H9 (cell line): Measurements from ENCODE around the gene RMND5A. TPM values are rescaled to one million over a fixed set of nuclear protein-coding genes. Genes with fewer than 3 reads are reported as not detected.

Experiments used
- DNase-seq: peaks from one replicate; pipeline ENCODE4 v3.0.0-alpha.2; 2017
- H2AFZ ChIP-seq: one replicate; pipeline ENCODE4 v1.6.1; 2013; ENCODE audit warnings: mild to moderate bottlenecking, low read length, control low read depth, moderate library complexity
- H2AK5ac ChIP-seq: 2 replicates; pipeline ENCODE4 v1.6.1; 2013; ENCODE audit warnings: low read length, control low read depth, mixed read lengths; ENCODE audit not compliant: insufficient read length
- H2BK120ac ChIP-seq: one replicate; pipeline ENCODE4 v1.6.1; 2013; ENCODE audit warnings: low read depth, mild to moderate bottlenecking, low read length, control low read depth, inconsistent platforms; ENCODE audit not compliant: poor library complexity, severe bottlenecking
- H2BK12ac ChIP-seq: 2 replicates; pipeline ENCODE4 v1.6.1; 2013; ENCODE audit warnings: low read length, control low read depth, mixed read lengths, low read depth; ENCODE audit not compliant: insufficient read length
- H2BK15ac ChIP-seq: 2 replicates; pipeline ENCODE4 v1.6.1; 2013; ENCODE audit warnings: low read depth, low read length, control low read depth
- H2BK20ac ChIP-seq: one replicate; pipeline ENCODE4 v1.6.1; 2013; ENCODE audit warnings: low read depth, mild to moderate bottlenecking, low read length, control low read depth, inconsistent platforms; ENCODE audit not compliant: poor library complexity, severe bottlenecking
- H2BK5ac ChIP-seq: 2 replicates; pipeline ENCODE4 v1.6.1; 2013; ENCODE audit warnings: low read length, control low read depth, mixed read lengths; ENCODE audit not compliant: insufficient read length
- H3K14ac ChIP-seq: 2 replicates; pipeline ENCODE4 v1.6.1; 2013; ENCODE audit warnings: low read length, control low read depth; ENCODE audit not compliant: insufficient read depth
- H3K18ac ChIP-seq: 2 replicates; pipeline ENCODE4 v1.6.1; 2013; ENCODE audit warnings: low read depth, mild to moderate bottlenecking, mixed read lengths, low read length, control low read depth; ENCODE audit not compliant: insufficient read length
- H3K23ac ChIP-seq: 2 replicates; pipeline ENCODE4 v1.6.1; 2013; ENCODE audit warnings: low read length, control low read depth, mixed read lengths, low read depth; ENCODE audit not compliant: insufficient read length
- H3K23me2 ChIP-seq: 2 replicates; pipeline ENCODE4 v1.6.1; 2013; ENCODE audit warnings: low read depth, mild to moderate bottlenecking, mixed read lengths, low read length, control low read depth; ENCODE audit not compliant: insufficient read length, poor library complexity, severe bottlenecking
- H3K27ac ChIP-seq: 2 replicates; pipeline ENCODE4 v1.5.1; 2013; ENCODE audit warnings: low read length, control low read depth, mixed read lengths, low read depth; ENCODE audit not compliant: insufficient read length
- H3K27me3 ChIP-seq: 2 replicates; pipeline ENCODE4 v1.6.1; 2013; ENCODE audit warnings: low read length, control low read depth, inconsistent platforms; ENCODE audit not compliant: insufficient read depth
- H3K4ac ChIP-seq: 2 replicates; pipeline ENCODE4 v1.6.1; 2013; ENCODE audit warnings: low read depth, mild to moderate bottlenecking, control low read depth, inconsistent platforms, low read length, moderate library complexity
- H3K4me1 ChIP-seq: 2 replicates; pipeline ENCODE4 v1.6.1; 2013; ENCODE audit warnings: low read length, control low read depth, inconsistent platforms; ENCODE audit not compliant: insufficient read depth
- H3K4me2 ChIP-seq: 2 replicates; pipeline ENCODE4 v1.6.1; 2013; ENCODE audit warnings: low read length, control low read depth, mixed read lengths; ENCODE audit not compliant: insufficient read length, insufficient read depth
- H3K56ac ChIP-seq: 2 replicates; pipeline ENCODE4 v1.6.1; 2013; ENCODE audit warnings: low read depth, mild to moderate bottlenecking, mixed read lengths, low read length, control low read depth; ENCODE audit not compliant: insufficient read length
- H3K79me1 ChIP-seq: 2 replicates; pipeline ENCODE4 v1.6.1; 2013; ENCODE audit warnings: low read depth, mild to moderate bottlenecking, moderate library complexity, low read length, control low read depth, inconsistent platforms; ENCODE audit not compliant: insufficient read depth, poor library complexity, severe bottlenecking
- H3K79me2 ChIP-seq: 2 replicates; pipeline ENCODE4 v1.6.1; 2013; ENCODE audit warnings: low read length, control low read depth, inconsistent platforms; ENCODE audit not compliant: insufficient read depth
- H3K9ac ChIP-seq: 2 replicates; pipeline ENCODE4 v1.6.1; 2013; ENCODE audit warnings: low read length, control low read depth, mixed read lengths; ENCODE audit not compliant: insufficient read length; ENCODE audit errors: extremely low read depth
- H3K9me3 ChIP-seq: one replicate; pipeline ENCODE4 v1.6.1; 2013; ENCODE audit warnings: low read depth, low read length, inconsistent platforms; ENCODE audit not compliant: control insufficient read depth
- H3T11ph ChIP-seq: one replicate; pipeline ENCODE4 v1.6.1; 2013; ENCODE audit warnings: mild to moderate bottlenecking, low read length, control low read depth, inconsistent platforms
- H4K20me1 ChIP-seq: one replicate; pipeline ENCODE4 v1.6.1; 2013; ENCODE audit not compliant: control insufficient read depth, insufficient read length, insufficient read depth
- H4K5ac ChIP-seq: 2 replicates; pipeline ENCODE4 v1.6.1; 2013; ENCODE audit warnings: low read depth, mild to moderate bottlenecking, mixed read lengths, low read length, control low read depth; ENCODE audit not compliant: insufficient read length
- H4K8ac ChIP-seq: replicated peaks from 2 replicates; pipeline ENCODE4 v1.6.1; 2013; ENCODE audit warnings: low read length, control low read depth, mixed read lengths, low read depth; ENCODE audit not compliant: insufficient read length
- H4K91ac ChIP-seq: 2 replicates; pipeline ENCODE4 v1.6.1; 2013; ENCODE audit warnings: low read depth, mild to moderate bottlenecking, moderate library complexity, mixed read lengths, low read length, control low read depth; ENCODE audit not compliant: insufficient read length
- H3K27ac Mint-ChIP-seq, 3 experiments: 2 replicates in 2 of 3; 3 replicates in 1 of 3; pipeline ENCODE4 v1.8.0; 2020 to 2021; ENCODE audit warnings: mixed read lengths in 3 of 3, mild to moderate bottlenecking in 1 of 3, moderate library complexity in 1 of 3
- H3K27me3 Mint-ChIP-seq: 2 replicates; pipeline ENCODE4 v1.8.0; 2021; ENCODE audit warnings: low read depth, mild to moderate bottlenecking, moderate library complexity, mixed read lengths
- H3K36me3 Mint-ChIP-seq, 3 experiments: 2 replicates in 2 of 3; 3 replicates in 1 of 3; pipeline ENCODE4 v1.8.0; 2020 to 2021; ENCODE audit warnings: low read depth in 3 of 3, mixed read lengths in 3 of 3; ENCODE audit not compliant: insufficient read depth in 1 of 3
- H3K4me1 Mint-ChIP-seq, 2 experiments: 2 replicates each; pipeline ENCODE4 v1.8.0; 2020; ENCODE audit warnings: mixed read lengths in 2 of 2
- H3K4me3 Mint-ChIP-seq, 2 experiments: 2 replicates in 1 of 2; 3 replicates in 1 of 2; pipeline ENCODE4 v1.8.0; 2020 to 2021; ENCODE audit warnings: mild to moderate bottlenecking in 2 of 2, mixed read lengths in 2 of 2, moderate library complexity in 1 of 2
- H3K9me3 Mint-ChIP-seq, 2 experiments: 2 replicates in 1 of 2; 3 replicates in 1 of 2; pipeline ENCODE4 v1.8.0; 2020; ENCODE audit warnings: mild to moderate bottlenecking in 2 of 2, mixed read lengths in 2 of 2, moderate library complexity in 1 of 2
- WGBS: extraction: QIAGEN DNeasy Blood & Tissue Kit; methylation state at CpG from one replicate; pipeline ENCODE4 v1.1.7; 2013; ENCODE audit warnings: missing lambda C conversion rate, low lambda C conversion rate, mixed read lengths; ENCODE audit not compliant: insufficient read length; ENCODE audit errors: extremely low coverage; 5-methylcytosine and 5-hydroxymethylcytosine counted together
- total RNA-seq: library from RNA; stranded (reverse); gene quantifications from 2 replicates; pipeline ENCODE4 v1.2.1, GENCODE V29; 2021
- TF ChIP-seq, protein P1 (sequence below): fragments of 200-600 bp; sonication (generic); conservative IDR thresholded peaks from 3 replicates; pipeline ENCODE4 v1.8.0; 2021; ENCODE audit warnings: antibody characterized with exemption, mild to moderate bottlenecking

Gene RMND5A
- total RNA-seq, 1 experiment from 2014 or later = 48.8 TPM

DNA sequence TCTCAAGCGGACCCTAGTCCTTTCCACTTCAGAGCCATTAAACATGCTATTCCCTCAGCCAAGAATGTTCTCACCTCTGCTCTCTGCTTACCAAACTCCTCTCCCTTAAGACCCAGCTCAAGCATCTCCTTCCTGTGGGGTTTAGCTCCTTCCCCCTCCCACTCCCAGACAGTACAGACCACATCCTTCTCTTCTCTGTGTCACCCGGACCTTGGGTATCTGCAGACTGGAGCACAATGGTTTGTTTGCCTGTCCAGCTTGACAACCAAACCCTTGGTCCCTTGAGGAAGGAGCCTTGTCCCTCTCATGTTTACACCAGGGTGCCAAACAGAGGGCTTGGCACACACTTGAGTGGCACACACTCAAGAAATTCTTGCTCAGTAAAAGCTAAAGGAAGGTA lies 74.8 kb downstream of the RMND5A start:
- no peak overlapping the region for H3K9ac ChIP-seq
- no peak for DNase-seq
- H3K4ac ChIP-seq = no peak overlapping the region
- TF ChIP-seq, protein P1, sequence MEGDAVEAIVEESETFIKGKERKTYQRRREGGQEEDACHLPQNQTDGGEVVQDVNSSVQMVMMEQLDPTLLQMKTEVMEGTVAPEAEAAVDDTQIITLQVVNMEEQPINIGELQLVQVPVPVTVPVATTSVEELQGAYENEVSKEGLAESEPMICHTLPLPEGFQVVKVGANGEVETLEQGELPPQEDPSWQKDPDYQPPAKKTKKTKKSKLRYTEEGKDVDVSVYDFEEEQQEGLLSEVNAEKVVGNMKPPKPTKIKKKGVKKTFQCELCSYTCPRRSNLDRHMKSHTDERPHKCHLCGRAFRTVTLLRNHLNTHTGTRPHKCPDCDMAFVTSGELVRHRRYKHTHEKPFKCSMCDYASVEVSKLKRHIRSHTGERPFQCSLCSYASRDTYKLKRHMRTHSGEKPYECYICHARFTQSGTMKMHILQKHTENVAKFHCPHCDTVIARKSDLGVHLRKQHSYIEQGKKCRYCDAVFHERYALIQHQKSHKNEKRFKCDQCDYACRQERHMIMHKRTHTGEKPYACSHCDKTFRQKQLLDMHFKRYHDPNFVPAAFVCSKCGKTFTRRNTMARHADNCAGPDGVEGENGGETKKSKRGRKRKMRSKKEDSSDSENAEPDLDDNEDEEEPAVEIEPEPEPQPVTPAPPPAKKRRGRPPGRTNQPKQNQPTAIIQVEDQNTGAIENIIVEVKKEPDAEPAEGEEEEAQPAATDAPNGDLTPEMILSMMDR = no peak
- no peak overlapping the region for H3T11ph ChIP-seq
- Mint-ChIP-seq H3K4me3 (no peak overlapping the region), H3K4me1 (peaks cover 9 to 16% of the 10 kb centered on the region in 2 experiments), H3K27ac (no peak overlapping the region), H3K9me3 (peaks cover 20 to 25% of the 10 kb centered on the region in 2 experiments), H3K36me3 (peaks cover 7 to 10% (median 7%) of the 10 kb centered on the region in 3 experiments; a peak in 5 of 7 replicates), H3K27me3 (peaks cover 76% of the 10 kb centered on the region)
- no peak overlapping the region for H4K91ac ChIP-seq
- no peak overlapping the region for H4K5ac ChIP-seq
- H3K4me2 ChIP-seq = no peak overlapping the region
- H3K79me2 ChIP-seq = no peaks in the 10 kb centered on the region
- H2BK15ac ChIP-seq = no peak overlapping the region
- no peak overlapping the region for H3K14ac ChIP-seq
- H4K20me1 ChIP-seq = no peaks in the 10 kb centered on the region
- H2AK5ac ChIP-seq = no peak overlapping the region
- H2BK5ac ChIP-seq = no peak overlapping the region
- H3K18ac ChIP-seq = no peak overlapping the region
- no peak overlapping the region for H2BK120ac ChIP-seq
- H3K27me3 ChIP-seq = peaks cover 24% of the 10 kb centered on the region; the same call in 1 of the 2 replicates
- no peaks in the 10 kb centered on the region for H3K79me1 ChIP-seq
- H2BK12ac ChIP-seq = no peak overlapping the region
- H2AFZ ChIP-seq = no peak overlapping the region
- WGBS = no CpG with 5 or more reads among the region's 2 CpGs
- H3K27ac ChIP-seq = no peak overlapping the region
- H3K4me1 ChIP-seq = no peaks in the 10 kb centered on the region
- H4K8ac ChIP-seq = no peak overlapping the region
- peaks cover 13% of the 10 kb centered on the region for H3K9me3 ChIP-seq
- no peak overlapping the region for H3K23ac ChIP-seq
- no peak overlapping the region for H2BK20ac ChIP-seq
- no peak overlapping the region for H3K56ac ChIP-seq
- H3K23me2 ChIP-seq = peaks cover 5% of the 10 kb centered on the region
